ENCODE results near the gene MICU1. TPM values are rescaled to one million over a fixed set of nuclear protein-coding genes. Genes with fewer than 3 reads are reported as not detected.

MICU1 gene
- total RNA-seq, 6 donors from 2014 or later: 26.9 to 62.9 (median 47.6) TPM

- H3K27ac ChIP-seq: no peak overlapping the region
- no peak for ATAC-seq (ENCODE audit: low FRiP score in 2 of 2)
- DNase-seq: no peak
- TF ChIP-seq EP300 (IDR thresholded peaks at IDR 0.05) (no peak), POLR2AphosphoS5 (IDR thresholded peaks at IDR 0.05) (no peak), CTCF (IDR thresholded peaks at IDR 0.05) (no peak), POLR2A (IDR thresholded peaks at IDR 0.05) (no peak)
- H3K36me3 ChIP-seq: peaks cover 0 to 28% (median 13%) of the 10 kb centered on the region in 4 donors
- no peaks in the 10 kb centered on the region for H3K4me1 ChIP-seq
- H3K27me3 ChIP-seq: no peaks in the 10 kb centered on the region
- no peaks in the 10 kb centered on the region for H3K9me3 ChIP-seq
- 96 to 100% methylated on average over 1 of the region's 1 CpG for WGBS, 2 donors
- H3K4me3 ChIP-seq: no peak overlapping the region
Observed at GRCh38 chr10:72424561-72424960, 201.3 kb downstream of the MICU1 start.

GRCh38 chr10:72423426-72423825, 202.5 kb downstream of the MICU1 start:
- TF ChIP-seq POLR2A (IDR thresholded peaks at IDR 0.05) (no peak), EP300 (IDR thresholded peaks at IDR 0.05) (no peak), POLR2AphosphoS5 (IDR thresholded peaks at IDR 0.05) (no peak), CTCF (IDR thresholded peaks at IDR 0.05) (no peak)
- 96 to 98% methylated on average over 3 of the region's 3 CpGs for whole genome bisulfite sequencing, 2 donors
- H3K27me3 ChIP-seq: no peaks in the 10 kb centered on the region
- no peak overlapping the region for H3K27ac ChIP-seq
- no peak overlapping the region for H3K4me3 ChIP-seq
- peaks cover 0 to 28% (median 13%) of the 10 kb centered on the region in 4 donors for H3K36me3 ChIP-seq
- H3K4me1 ChIP-seq: no peaks in the 10 kb centered on the region
- ATAC-seq (ENCODE audit: low FRiP score in 2 of 2) (no peak), DNase-seq (no peak)
- H3K9me3 ChIP-seq: no peaks in the 10 kb centered on the region

- DNase-seq (no peak), ATAC-seq (ENCODE audit: low FRiP score in 2 of 2) (no peak)
- TF ChIP-seq CTCF (IDR thresholded peaks at IDR 0.05) (no peak), POLR2AphosphoS5 (IDR thresholded peaks at IDR 0.05) (no peak), EP300 (IDR thresholded peaks at IDR 0.05) (no peak), POLR2A (IDR thresholded peaks at IDR 0.05) (no peak)
- 93 to 100% methylated on average over 1 of the region's 1 CpG for WGBS, 2 donors
- no peaks in the 10 kb centered on the region for H3K4me1 ChIP-seq
- no peak overlapping the region for H3K4me3 ChIP-seq
- no peaks in the 10 kb centered on the region for H3K9me3 ChIP-seq
- H3K36me3 ChIP-seq: peaks cover 0 to 28% (median 13%) of the 10 kb centered on the region in 4 donors
- H3K27ac ChIP-seq: no peak overlapping the region
- no peaks in the 10 kb centered on the region for H3K27me3 ChIP-seq
Observed at GRCh38 chr10:72421885-72422540, 203.9 kb downstream of the MICU1 start.

DNA sequence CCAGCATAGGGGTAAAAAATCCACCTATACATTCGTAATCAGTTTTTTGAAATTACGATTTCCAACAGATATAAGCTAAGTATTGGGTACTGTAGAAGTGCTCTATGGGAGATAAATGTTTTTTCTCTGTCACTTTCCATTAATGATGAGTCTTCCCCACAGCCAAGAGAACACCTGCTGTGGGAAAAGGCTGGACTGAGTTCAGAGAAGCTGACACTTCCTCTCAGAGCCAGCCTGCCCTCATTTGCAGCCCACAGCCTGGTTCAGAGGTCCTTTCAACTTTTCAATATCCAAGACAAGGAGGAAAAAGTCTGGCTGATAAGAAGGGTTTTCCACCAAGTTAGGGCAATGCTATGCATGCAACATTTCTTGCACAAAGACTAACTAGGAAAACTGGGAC, 206.6 kb downstream of the MICU1 start:
- Histone ChIP-seq H3K27ac (no peak overlapping the region), H3K36me3 (peaks cover 0 to 28% (median 13%) of the 10 kb centered on the region in 4 donors), H3K9me3 (no peaks in the 10 kb centered on the region), H3K27me3 (no peaks in the 10 kb centered on the region), H3K4me1 (no peaks in the 10 kb centered on the region), H3K4me3 (no peak overlapping the region)
- no peak for DNase-seq
- no peak for ATAC-seq (ENCODE audit: low FRiP score in 2 of 2)
- WGBS, 2 donors: 100% methylated on average over 2 of the region's 2 CpGs
- no peak for TF ChIP-seq CTCF (IDR thresholded peaks at IDR 0.05)
- TF ChIP-seq EP300 (IDR thresholded peaks at IDR 0.05): no peak
- TF ChIP-seq POLR2A (IDR thresholded peaks at IDR 0.05): no peak
- TF ChIP-seq POLR2AphosphoS5 (IDR thresholded peaks at IDR 0.05): no peak

- no peak for TF ChIP-seq POLR2AphosphoS5 (IDR thresholded peaks at IDR 0.05)
- TF ChIP-seq EP300 (IDR thresholded peaks at IDR 0.05): no peak
- TF ChIP-seq CTCF (IDR thresholded peaks at IDR 0.05): no peak
- H3K36me3 ChIP-seq: peaks cover 0 to 33% (median 14%) of the 10 kb centered on the region in 4 donors
- H3K9me3 ChIP-seq: no peaks in the 10 kb centered on the region
- no peaks in the 10 kb centered on the region for H3K27me3 ChIP-seq
- ATAC-seq (ENCODE audit: low FRiP score in 2 of 2) (no peak), DNase-seq (no peak)
- no peaks in the 10 kb centered on the region for H3K4me1 ChIP-seq
- H3K27ac ChIP-seq: no peak overlapping the region
- no peak overlapping the region for H3K4me3 ChIP-seq
- 58 to 61% methylated on average over 3 of the region's 3 CpGs for WGBS, 2 donors
Observed at GRCh38 chr10:72418679-72419078, 207.2 kb downstream of the MICU1 start.

Measured in upper lobe of left lung (tissue), 6 donors.